Neural progenitor cell (in vitro differentiated cells): ENCODE data around the gene MYOF. TPM values are rescaled to one million over a fixed set of nuclear protein-coding genes. Genes with fewer than 3 reads are reported as not detected.

ENCODE experiments used
- DNase-seq: peaks from one replicate; pipeline ENCODE4 v3.0.0-alpha.2; 2016; ENCODE audit warnings: low spot score
- H2AFZ ChIP-seq: fragments of 200-600 bp; sonication (generic); replicated peaks from 2 replicates; pipeline ENCODE4 v1.6.1; 2016; ENCODE audit warnings: antibody characterized with exemption
- H3F3A ChIP-seq: fragments of 200-600 bp; sonication (generic); 2 replicates; pipeline ENCODE4 v1.6.1; 2016; ENCODE audit warnings: antibody characterized with exemption, low read depth
- H3K27ac ChIP-seq: fragments of 200-600 bp; sonication (generic); 2 replicates; pipeline ENCODE4 v1.5.1; 2016; ENCODE audit warnings: mild to moderate bottlenecking
- H3K27me3 ChIP-seq: fragments of 200-600 bp; sonication (generic); 2 replicates; pipeline ENCODE4 v1.6.1; 2016; ENCODE audit warnings: mild to moderate bottlenecking, moderate library complexity
- H3K36me3 ChIP-seq: fragments of 200-600 bp; sonication (generic); 2 replicates; pipeline ENCODE4 v1.5.1; 2016
- H3K4me1 ChIP-seq: fragments of 200-600 bp; sonication (generic); 2 replicates; pipeline ENCODE4 v1.6.1; 2016; ENCODE audit warnings: mixed run types
- H3K4me2 ChIP-seq: fragments of 200-600 bp; sonication (generic); 2 replicates; pipeline ENCODE4 v1.6.1; 2016
- H3K4me3 ChIP-seq: fragments of 200-600 bp; sonication (generic); 2 replicates; pipeline ENCODE4 v1.5.1; 2016
- H3K79me2 ChIP-seq: fragments of 200-600 bp; sonication (generic); 2 replicates; pipeline ENCODE4 v1.6.1; 2016; ENCODE audit warnings: low read depth
- H3K9ac ChIP-seq: fragments of 200-600 bp; sonication (generic); 2 replicates; pipeline ENCODE4 v1.6.1; 2016
- H3K9me3 ChIP-seq: fragments of 200-600 bp; sonication (generic); 2 replicates; pipeline ENCODE4 v1.5.1; 2016; ENCODE audit warnings: low read depth
- H4K20me1 ChIP-seq: fragments of 200-600 bp; sonication (generic); 2 replicates; pipeline ENCODE4 v1.6.1; 2016; ENCODE audit warnings: low read depth
- H3K27ac Mint-ChIP-seq: 3 replicates; pipeline ENCODE4 v1.8.0; 2021; ENCODE audit warnings: mixed read lengths
- H3K27me3 Mint-ChIP-seq: 2 replicates; pipeline ENCODE4 v1.8.0; 2022; ENCODE audit warnings: low read depth, mild to moderate bottlenecking, inconsistent platforms, moderate library complexity, mixed read lengths; ENCODE audit not compliant: insufficient read depth
- H3K36me3 Mint-ChIP-seq: 3 replicates; pipeline ENCODE4 v1.8.0; 2021; ENCODE audit warnings: mixed read lengths
- H3K4me1 Mint-ChIP-seq: 3 replicates; pipeline ENCODE4 v1.8.0; 2021; ENCODE audit warnings: mixed read lengths
- H3K4me3 Mint-ChIP-seq: 3 replicates; pipeline ENCODE4 v1.8.0; 2021; ENCODE audit warnings: mild to moderate bottlenecking, moderate library complexity, mixed read lengths
- H3K9me3 Mint-ChIP-seq: 3 replicates; pipeline ENCODE4 v1.8.0; 2020; ENCODE audit warnings: mixed read lengths
- EZH2 ChIP-seq: fragments of 200-600 bp; sonication (generic); IDR thresholded peaks from 2 replicates; pipeline ENCODE4 v1.6.1; 2017; ENCODE audit warnings: antibody characterized with exemption, mild to moderate bottlenecking, moderate library complexity
- EZH2phosphoT487 ChIP-seq: fragments of 200-600 bp; sonication (generic); IDR thresholded peaks from 2 replicates; pipeline ENCODE4 v1.6.1; 2017; ENCODE audit warnings: antibody characterized with exemption
- total RNA-seq: library from RNA; depleted of rRNA; stranded (reverse); fragments of >200 nt; gene quantifications from 2 replicates; pipeline ENCODE4 v1.2.3, GENCODE V29; 2015; ENCODE audit warnings: low replicate concordance
- TF ChIP-seq, protein P1 (sequence below): fragments of 200-600 bp; sonication (generic); IDR thresholded peaks from 2 replicates; pipeline ENCODE4 v1.5.1; 2017; ENCODE audit warnings: antibody characterized with exemption, mild to moderate bottlenecking

MYOF gene
- total RNA-seq, 1 donor from 2014 or later: 1.6 TPM

GRCh38 chr10:93465806-93466675 is 16.1 kb downstream of the MYOF start:
- Histone ChIP-seq H3K9me3 (no peaks in the 10 kb centered on the region), H3K27ac (no peak overlapping the region), H3K4me3 (no peak overlapping the region), H3K4me1 (no peaks in the 10 kb centered on the region), H3K4me2 (no peak overlapping the region), H3F3A (no peaks in the 10 kb centered on the region), H4K20me1 (no peaks in the 10 kb centered on the region), H3K9ac (no peak overlapping the region), H3K36me3 (no peaks in the 10 kb centered on the region), H2AFZ (peak overlapping the region; percentile 4), H3K79me2 (no peaks in the 10 kb centered on the region), H3K27me3 (no peaks in the 10 kb centered on the region)
- Mint-ChIP-seq H3K4me1 (peaks cover 42% of the 10 kb centered on the region), H3K9me3 (peaks cover 4% of the 10 kb centered on the region), H3K27me3 (peaks cover 4% of the 10 kb centered on the region), H3K4me3 (no peak overlapping the region), H3K27ac (peak overlapping the region; percentile 37), H3K36me3 (no peaks in the 10 kb centered on the region)
- TF ChIP-seq, protein P1, sequence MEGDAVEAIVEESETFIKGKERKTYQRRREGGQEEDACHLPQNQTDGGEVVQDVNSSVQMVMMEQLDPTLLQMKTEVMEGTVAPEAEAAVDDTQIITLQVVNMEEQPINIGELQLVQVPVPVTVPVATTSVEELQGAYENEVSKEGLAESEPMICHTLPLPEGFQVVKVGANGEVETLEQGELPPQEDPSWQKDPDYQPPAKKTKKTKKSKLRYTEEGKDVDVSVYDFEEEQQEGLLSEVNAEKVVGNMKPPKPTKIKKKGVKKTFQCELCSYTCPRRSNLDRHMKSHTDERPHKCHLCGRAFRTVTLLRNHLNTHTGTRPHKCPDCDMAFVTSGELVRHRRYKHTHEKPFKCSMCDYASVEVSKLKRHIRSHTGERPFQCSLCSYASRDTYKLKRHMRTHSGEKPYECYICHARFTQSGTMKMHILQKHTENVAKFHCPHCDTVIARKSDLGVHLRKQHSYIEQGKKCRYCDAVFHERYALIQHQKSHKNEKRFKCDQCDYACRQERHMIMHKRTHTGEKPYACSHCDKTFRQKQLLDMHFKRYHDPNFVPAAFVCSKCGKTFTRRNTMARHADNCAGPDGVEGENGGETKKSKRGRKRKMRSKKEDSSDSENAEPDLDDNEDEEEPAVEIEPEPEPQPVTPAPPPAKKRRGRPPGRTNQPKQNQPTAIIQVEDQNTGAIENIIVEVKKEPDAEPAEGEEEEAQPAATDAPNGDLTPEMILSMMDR: no peak
- no peak for TF ChIP-seq EZH2phosphoT487
- no peak for TF ChIP-seq EZH2
- no peak for DNase-seq

DNA sequence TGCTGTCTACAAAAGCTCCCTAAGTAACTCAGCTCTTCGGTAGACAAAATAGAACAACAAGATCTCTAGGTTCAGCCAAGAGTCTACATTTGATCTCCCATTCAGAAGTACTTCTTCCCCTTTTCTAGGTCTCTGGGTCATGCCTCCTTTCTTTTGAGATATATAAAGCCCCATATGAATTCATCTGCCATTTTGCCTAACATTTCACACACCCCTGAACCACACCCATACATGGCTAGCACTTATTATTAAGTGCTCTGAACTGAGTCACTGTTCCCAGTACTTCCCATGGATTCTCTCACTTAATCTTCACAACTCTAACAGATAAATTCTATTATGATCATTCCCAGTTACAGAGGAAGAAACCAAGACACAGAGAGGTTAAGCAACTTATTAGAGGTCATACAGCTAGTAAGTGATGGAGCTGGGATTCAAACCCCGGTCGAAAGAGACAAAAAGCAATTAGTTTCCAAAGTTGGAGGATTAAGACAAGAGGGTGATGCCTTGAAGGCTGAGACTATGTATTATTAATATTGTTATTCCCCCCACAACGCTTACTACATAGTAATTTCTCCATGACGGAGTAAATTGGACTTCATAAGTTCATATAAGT is 17.3 kb downstream of the MYOF start:
- H3K9me3 ChIP-seq: no peaks in the 10 kb centered on the region
- H3K27ac Mint-ChIP-seq: no peak overlapping the region
- no peaks in the 10 kb centered on the region for H3K36me3 Mint-ChIP-seq
- no peak overlapping the region for H3K9ac ChIP-seq
- H3K27me3 ChIP-seq: no peaks in the 10 kb centered on the region
- no peaks in the 10 kb centered on the region for H4K20me1 ChIP-seq
- no peak for TF ChIP-seq EZH2phosphoT487
- TF ChIP-seq EZH2: no peak
- TF ChIP-seq, protein P1: no peak
- peaks cover 4% of the 10 kb centered on the region for H3K27me3 Mint-ChIP-seq
- H3K4me1 ChIP-seq: no peaks in the 10 kb centered on the region
- no peaks in the 10 kb centered on the region for H3K36me3 ChIP-seq
- no peaks in the 10 kb centered on the region for H3K79me2 ChIP-seq
- no peaks in the 10 kb centered on the region for H3F3A ChIP-seq
- H3K9me3 Mint-ChIP-seq: peaks cover 2% of the 10 kb centered on the region
- no peak overlapping the region for H3K4me3 Mint-ChIP-seq
- H3K4me3 ChIP-seq: no peak overlapping the region
- DNase-seq: no peak
- no peak overlapping the region for H3K4me2 ChIP-seq
- peaks cover 43% of the 10 kb centered on the region for H3K4me1 Mint-ChIP-seq
- H3K27ac ChIP-seq: no peak overlapping the region
- H2AFZ ChIP-seq: no peak overlapping the region

DNA sequence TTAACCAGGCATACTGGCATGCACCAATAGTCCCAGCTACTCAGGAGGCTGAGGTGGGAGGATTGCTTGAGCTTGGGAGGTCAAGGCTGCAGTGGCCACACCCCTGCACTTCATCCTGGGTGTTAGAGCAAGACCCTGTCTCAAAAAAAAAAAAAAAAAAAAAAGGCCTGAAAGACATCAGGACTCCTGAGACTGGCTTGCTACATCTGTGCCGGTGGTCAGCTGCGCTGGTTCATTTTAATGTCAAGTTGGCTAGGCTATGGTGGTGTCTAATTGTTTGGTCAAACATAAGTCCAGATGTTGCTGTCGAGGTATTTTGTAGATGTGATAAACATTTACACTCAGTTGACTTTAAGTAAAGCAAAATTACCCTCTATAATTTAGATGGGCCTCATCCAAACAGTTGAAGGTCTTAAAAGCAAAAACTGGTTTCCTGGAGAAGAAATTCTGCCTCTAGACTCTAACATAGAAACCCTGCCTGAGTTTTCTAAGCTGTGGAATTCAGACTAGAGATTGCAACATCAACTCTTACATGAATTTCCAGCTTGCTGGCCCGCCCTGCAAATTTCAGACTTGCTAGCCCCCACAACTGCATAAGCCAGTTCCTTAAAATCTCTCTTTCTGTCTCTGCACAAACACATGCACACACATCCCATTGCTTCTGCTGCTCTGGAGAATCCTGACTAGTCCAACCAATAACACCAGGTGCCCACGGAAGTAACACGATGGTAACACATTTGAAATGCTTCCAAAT is 18.2 kb downstream of the MYOF start:
- Mint-ChIP-seq H3K36me3 (no peaks in the 10 kb centered on the region), H3K27ac (peak overlapping the region; percentile 40), H3K4me1 (peaks cover 50% of the 10 kb centered on the region), H3K9me3 (peaks cover 2% of the 10 kb centered on the region), H3K27me3 (peaks cover 4% of the 10 kb centered on the region), H3K4me3 (no peak overlapping the region)
- Histone ChIP-seq H3K27ac (no peak overlapping the region), H3K4me1 (no peaks in the 10 kb centered on the region), H3K4me2 (no peak overlapping the region), H3K27me3 (no peaks in the 10 kb centered on the region), H3K79me2 (no peaks in the 10 kb centered on the region), H3K9me3 (no peaks in the 10 kb centered on the region), H3F3A (no peaks in the 10 kb centered on the region), H3K4me3 (no peak overlapping the region), H2AFZ (no peak overlapping the region), H3K36me3 (no peaks in the 10 kb centered on the region), H4K20me1 (no peaks in the 10 kb centered on the region), H3K9ac (no peak overlapping the region)
- TF ChIP-seq, protein P1: no peak
- no peak for TF ChIP-seq EZH2phosphoT487
- TF ChIP-seq EZH2: no peak
- no peak for DNase-seq
